Measurements from ENCODE around the gene CMTM5. TPM values are rescaled to one million over a fixed set of nuclear protein-coding genes. Genes with fewer than 3 reads are reported as not detected.
"Not testable (repeated sequence)": the region's sequence is repeated elsewhere in the genome, so short reads cannot be mapped to it uniquely, and the experiment has no call there.

The CMTM5 gene
- total RNA-seq, 1 experiment from 2014 or later, result not detected

- Histone ChIP-seq H3K36me3 (no peaks in the 10 kb centered on the region), H3K4me1 (replicated peaks) (no peaks in the 10 kb centered on the region), H3K4me3 (no peak overlapping the region), H3K9me3 (replicated peaks) (no peaks in the 10 kb centered on the region), H3K27ac (no peak overlapping the region), H3K27me3 (replicated peaks) (peaks cover 7% of the 10 kb centered on the region)
- DNase-seq (ENCODE audit: low read depth in 1 of 2, low spot score in 2 of 2), result no peak
These were observed 37.4 kb downstream of the CMTM5 start for GRCh38 chr14:23414254-23414653.

DNA sequence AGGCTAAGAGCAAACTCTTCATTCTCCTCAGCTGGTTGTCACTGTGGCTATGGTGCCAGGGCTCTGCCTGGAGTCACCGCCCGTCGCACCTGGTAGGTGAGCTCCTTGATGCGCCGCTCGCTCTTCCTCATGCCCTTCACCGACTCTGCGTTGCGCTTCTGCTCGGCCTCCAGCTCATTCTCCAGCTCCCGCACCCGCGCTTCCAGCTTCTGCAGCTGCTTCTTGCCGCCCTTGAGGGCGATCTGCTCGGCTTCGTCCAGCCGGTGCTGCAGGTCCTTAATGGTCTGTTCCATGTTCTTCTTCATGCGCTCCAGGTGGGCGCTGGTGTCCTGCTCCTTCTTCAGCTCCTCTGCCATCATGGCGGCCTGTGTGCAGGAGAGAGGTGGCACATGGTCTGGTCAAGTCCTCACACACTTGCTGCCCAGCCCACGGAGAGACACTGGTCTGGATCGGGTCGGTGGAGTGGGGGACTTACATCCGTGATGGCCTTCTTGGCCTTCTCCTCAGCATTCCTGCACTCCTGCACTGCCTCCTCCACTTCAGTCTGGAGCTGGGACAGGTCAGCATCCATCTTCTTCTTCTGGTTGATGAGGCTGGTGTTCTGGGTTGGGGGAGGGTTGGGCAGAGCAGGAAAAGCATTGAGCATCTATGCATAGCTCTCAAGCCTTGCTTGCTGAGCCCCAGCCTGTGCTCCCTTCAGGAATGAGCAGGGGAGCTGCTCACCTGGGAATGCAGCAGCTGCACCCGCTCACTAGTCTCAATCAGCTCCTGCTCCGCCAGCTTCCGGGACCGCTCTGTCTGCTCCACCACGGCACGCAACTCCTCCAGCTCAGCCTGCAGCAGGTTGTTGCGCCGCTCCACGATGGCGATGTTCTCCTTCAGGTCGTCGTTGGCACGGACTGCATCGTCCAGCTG is 38.3 kb downstream of the CMTM5 start:
- Histone ChIP-seq H3K36me3 (no peaks in the 10 kb centered on the region), H3K4me1 (replicated peaks) (no peaks in the 10 kb centered on the region), H3K4me3 (no peak overlapping the region), H3K9me3 (replicated peaks) (no peaks in the 10 kb centered on the region), H3K27ac (no peak overlapping the region), H3K27me3 (replicated peaks) (peaks cover 4% of the 10 kb centered on the region)
- DNase-seq (ENCODE audit: low read depth in 1 of 2, low spot score in 2 of 2), result no peak

GRCh38 chr14:23415821-23416778 is 39.3 kb downstream of the CMTM5 start:
- Histone ChIP-seq H3K27ac (no peak overlapping the region), H3K27me3 (replicated peaks) (peaks cover 3% of the 10 kb centered on the region), H3K4me3 (no peak overlapping the region), H3K4me1 (replicated peaks) (no peaks in the 10 kb centered on the region), H3K36me3 (no peaks in the 10 kb centered on the region), H3K9me3 (replicated peaks) (no peaks in the 10 kb centered on the region)
- no peak for DNase-seq (ENCODE audit: low read depth in 1 of 2, low spot score in 2 of 2)

GRCh38 chr14:23416801-23417200 is 40.0 kb downstream of the CMTM5 start:
- no peaks in the 10 kb centered on the region for H3K9me3 ChIP-seq (replicated peaks)
- H3K27ac ChIP-seq, result no peak overlapping the region
- no peaks in the 10 kb centered on the region for H3K36me3 ChIP-seq
- peaks cover 3% of the 10 kb centered on the region for H3K27me3 ChIP-seq (replicated peaks)
- H3K4me3 ChIP-seq, result no peak overlapping the region
- DNase-seq (ENCODE audit: low read depth in 1 of 2, low spot score in 2 of 2), result no peak
- H3K4me1 ChIP-seq (replicated peaks), result no peaks in the 10 kb centered on the region

DNA sequence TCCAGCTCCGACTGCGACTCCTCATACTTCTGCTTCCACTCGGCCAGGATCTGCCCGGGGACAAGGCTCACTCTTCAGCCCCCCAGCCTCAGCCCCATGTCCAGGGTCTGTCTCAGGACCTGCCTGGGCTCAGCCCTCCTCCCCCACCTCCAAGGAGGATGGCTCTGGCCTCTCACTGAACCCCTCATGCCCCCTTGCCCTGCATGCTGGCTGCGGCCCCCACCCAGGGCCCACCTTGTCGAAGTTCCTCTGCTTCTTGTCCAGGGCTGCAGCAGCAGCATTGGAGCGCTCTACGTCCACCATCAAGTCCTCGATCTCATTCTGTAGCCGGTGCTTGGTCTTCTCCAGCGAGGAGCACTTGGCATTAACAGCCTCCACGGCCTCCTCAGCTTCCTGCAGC is 40.4 kb downstream of the CMTM5 start:
- H3K27ac ChIP-seq; H3K36me3 ChIP-seq; DNase-seq (ENCODE audit: low read depth in 1 of 2, low spot score in 2 of 2); H3K27me3 ChIP-seq (replicated peaks); H3K4me1 ChIP-seq (replicated peaks); H3K4me3 ChIP-seq; H3K9me3 ChIP-seq (replicated peaks): not testable (repeated sequence)

DNA sequence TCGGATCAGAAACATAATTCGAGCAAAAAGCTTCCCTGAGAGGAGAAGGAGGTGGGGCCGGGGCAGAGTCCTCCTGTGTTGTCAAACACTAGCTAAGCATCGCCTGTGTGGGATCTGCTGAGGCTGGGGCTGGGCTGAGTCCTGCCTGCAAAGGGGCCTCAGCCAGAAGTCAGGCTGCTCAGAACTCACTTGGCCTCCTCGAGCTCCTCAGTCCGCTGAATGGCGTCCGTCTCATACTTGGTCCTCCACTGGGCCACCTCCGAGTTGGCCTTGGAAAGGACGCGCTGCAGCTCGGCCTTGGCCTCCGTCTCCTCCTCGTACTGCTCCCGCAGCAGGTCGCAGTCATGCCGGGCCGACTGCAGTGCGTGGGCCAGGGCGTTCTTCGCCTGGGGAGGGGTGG is 41.2 kb downstream of the CMTM5 start:
- Histone ChIP-seq H3K36me3 (no peaks in the 10 kb centered on the region), H3K27me3 (replicated peaks) (peaks cover 3% of the 10 kb centered on the region), H3K27ac (no peak overlapping the region), H3K9me3 (replicated peaks) (no peaks in the 10 kb centered on the region), H3K4me1 (replicated peaks) (no peaks in the 10 kb centered on the region), H3K4me3 (no peak overlapping the region)
- no peak for DNase-seq (ENCODE audit: low read depth in 1 of 2, low spot score in 2 of 2)

- DNase-seq (ENCODE audit: low read depth in 1 of 2, low spot score in 2 of 2); H3K4me3 ChIP-seq; H3K36me3 ChIP-seq; H3K27ac ChIP-seq; H3K9me3 ChIP-seq (replicated peaks); H3K4me1 ChIP-seq (replicated peaks); H3K27me3 ChIP-seq (replicated peaks): not testable (repeated sequence)
These were observed 42.8 kb downstream of the CMTM5 start for GRCh38 chr14:23419646-23420045.

DNA sequence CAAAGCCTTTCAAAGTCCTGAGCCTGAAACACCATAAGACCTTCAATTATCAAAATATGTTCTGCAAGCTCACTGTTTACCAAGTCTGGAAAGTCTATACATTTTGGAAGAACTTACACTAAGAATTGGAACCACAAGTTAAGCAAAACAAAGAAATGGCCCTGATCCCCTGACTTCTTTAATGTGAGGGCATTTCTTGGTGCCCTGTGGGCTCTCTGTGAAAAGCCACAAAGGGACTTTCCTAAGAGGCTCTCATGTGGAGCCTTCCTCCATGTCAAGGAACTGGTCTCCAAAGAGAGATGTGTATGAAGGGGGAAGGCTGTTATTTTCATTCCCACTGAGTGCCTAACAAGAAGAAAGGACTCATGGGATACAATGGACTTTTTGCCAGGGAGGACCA is 44.7 kb downstream of the CMTM5 start:
- H3K9me3 ChIP-seq (replicated peaks), result no peaks in the 10 kb centered on the region
- no peak overlapping the region for H3K27ac ChIP-seq
- H3K4me1 ChIP-seq (replicated peaks), result no peaks in the 10 kb centered on the region
- no peaks in the 10 kb centered on the region for H3K36me3 ChIP-seq
- peaks cover 3% of the 10 kb centered on the region; the same call in 1 of the 2 replicates for H3K27me3 ChIP-seq (replicated peaks)
- H3K4me3 ChIP-seq, result no peak overlapping the region
- no peak for DNase-seq (ENCODE audit: low read depth in 1 of 2, low spot score in 2 of 2)

- Histone ChIP-seq H3K27ac (no peak overlapping the region), H3K36me3 (no peaks in the 10 kb centered on the region), H3K27me3 (replicated peaks) (no peaks in the 10 kb centered on the region; the same call in 1 of the 2 replicates), H3K4me1 (replicated peaks) (no peaks in the 10 kb centered on the region), H3K4me3 (no peak overlapping the region), H3K9me3 (replicated peaks) (no peaks in the 10 kb centered on the region)
- DNase-seq (ENCODE audit: low read depth in 1 of 2, low spot score in 2 of 2), result no peak
These were observed 46.8 kb downstream of the CMTM5 start for GRCh38 chr14:23423657-23424056.

DNA sequence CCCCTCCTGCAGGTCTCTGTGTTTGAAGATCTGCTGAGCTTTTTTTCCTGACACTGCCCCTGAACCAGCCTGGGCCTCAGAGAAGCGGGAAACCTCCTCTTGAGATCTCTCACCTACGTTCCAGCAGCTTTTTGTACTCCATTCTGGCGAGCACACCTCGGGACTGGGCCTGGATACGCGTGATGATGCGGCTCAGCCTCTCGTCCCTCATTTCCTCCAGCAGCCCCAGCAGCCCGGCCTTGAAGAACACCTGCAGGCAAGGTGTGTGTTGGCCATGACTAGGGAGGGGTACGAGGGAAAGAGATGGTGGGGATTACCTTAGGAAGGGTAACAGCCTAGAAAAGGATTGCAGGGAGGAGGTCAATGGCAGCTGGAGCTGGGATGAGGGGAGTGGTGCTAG is 48.3 kb downstream of the CMTM5 start:
- no peak for DNase-seq (ENCODE audit: low read depth in 1 of 2, low spot score in 2 of 2)

GRCh38 chr14:23425798-23426197 is 49.0 kb downstream of the CMTM5 start:
- not testable (repeated sequence) for H3K27ac ChIP-seq; H3K9me3 ChIP-seq (replicated peaks); H3K4me1 ChIP-seq (replicated peaks); H3K36me3 ChIP-seq; DNase-seq (ENCODE audit: low read depth in 1 of 2, low spot score in 2 of 2); H3K27me3 ChIP-seq (replicated peaks); H3K4me3 ChIP-seq

More for the DNA sequence above, 48.3 kb downstream of the CMTM5 start:
- Histone ChIP-seq H3K27me3 (replicated peaks) (no peaks in the 10 kb centered on the region; the same call in 1 of the 2 replicates), H3K4me1 (replicated peaks) (no peaks in the 10 kb centered on the region), H3K4me3 (no peak overlapping the region), H3K36me3 (no peaks in the 10 kb centered on the region), H3K9me3 (replicated peaks) (no peaks in the 10 kb centered on the region), H3K27ac (no peak overlapping the region)

GRCh38 chr14:23428686-23429495 is 52.0 kb downstream of the CMTM5 start:
- Histone ChIP-seq H3K27ac (no peak overlapping the region), H3K4me1 (replicated peaks) (no peaks in the 10 kb centered on the region), H3K9me3 (replicated peaks) (no peaks in the 10 kb centered on the region), H3K4me3 (no peak overlapping the region), H3K36me3 (no peaks in the 10 kb centered on the region), H3K27me3 (replicated peaks) (no peaks in the 10 kb centered on the region; the same call in 1 of the 2 replicates)
- DNase-seq (ENCODE audit: low read depth in 1 of 2, low spot score in 2 of 2), result no peak

Measured in SJSA1 (cell line).